Activated CD8-positive, alpha-beta T cell treated with anti-CD3 and anti-CD28 coated beads for 36 hours (primary cell): Measurements from ENCODE around the gene MAP4K2. TPM values are rescaled to one million over a fixed set of nuclear protein-coding genes. Genes with fewer than 3 reads are reported as not detected.

Experiments used
- ATAC-seq: fragments of 200-7000 bp; cut with Tn5 transposase; one replicate; pipeline ENCODE4 v1.10.0; 2021; ENCODE audit warnings: mild to moderate bottlenecking, moderate library complexity
- CTCF ChIA-PET: fragments of 350-600 bp; sonication (Branson Sonifier 250); formaldehyde crosslinking; loops from one replicate; lab custom pipeline; 2021; ENCODE audit warnings: antibody characterized with exemption; lab: Charles Lee
- POLR2A ChIA-PET: fragments of 350-600 bp; sonication (Branson Sonifier 250); formaldehyde crosslinking; loops from one replicate; lab custom pipeline; 2021; ENCODE audit warnings: antibody characterized with exemption; lab: Charles Lee
- DNase-seq: peaks from one replicate; pipeline ENCODE4 v3.0.0-alpha.2; 2020
- H3K27ac Mint-ChIP-seq: one replicate; pipeline ENCODE4 v1.8.0; 2021; ENCODE audit warnings: mild to moderate bottlenecking, mixed read lengths
- H3K27me3 Mint-ChIP-seq: one replicate; pipeline ENCODE4 v1.8.0; 2021; ENCODE audit warnings: mixed read lengths
- H3K36me3 Mint-ChIP-seq: one replicate; pipeline ENCODE4 v1.8.0; 2021; ENCODE audit warnings: low read depth, mixed read lengths
- H3K4me1 Mint-ChIP-seq: one replicate; pipeline ENCODE4 v1.8.0; 2021; ENCODE audit warnings: low read depth, mixed read lengths
- H3K4me3 Mint-ChIP-seq: one replicate; pipeline ENCODE4 v1.8.0; 2021; ENCODE audit warnings: mild to moderate bottlenecking, moderate library complexity, mixed read lengths
- H3K9me3 Mint-ChIP-seq: one replicate; pipeline ENCODE4 v1.8.0; 2021; ENCODE audit warnings: mixed read lengths
- CTCF ChIP-seq: fragments of 200-600 bp; IDR thresholded peaks from one replicate; pipeline ENCODE4 v1.8.0; 2022; ENCODE audit warnings: antibody characterized with exemption, mild to moderate bottlenecking
- intact Hi-C: fragments of 100-400 bp; cut with micrococcal nuclease; formaldehyde crosslinking; loops from one replicate; pipeline ENCODE4 v1.10.0; 2022
- total RNA-seq, 2 experiments: library from RNA; stranded (reverse); gene quantifications; one replicate each; pipeline ENCODE4 v1.2.3, GENCODE V29; 2021

MAP4K2 gene
- total RNA-seq, 2 experiments from 2014 or later = 56.4 to 58.0 TPM

DNA sequence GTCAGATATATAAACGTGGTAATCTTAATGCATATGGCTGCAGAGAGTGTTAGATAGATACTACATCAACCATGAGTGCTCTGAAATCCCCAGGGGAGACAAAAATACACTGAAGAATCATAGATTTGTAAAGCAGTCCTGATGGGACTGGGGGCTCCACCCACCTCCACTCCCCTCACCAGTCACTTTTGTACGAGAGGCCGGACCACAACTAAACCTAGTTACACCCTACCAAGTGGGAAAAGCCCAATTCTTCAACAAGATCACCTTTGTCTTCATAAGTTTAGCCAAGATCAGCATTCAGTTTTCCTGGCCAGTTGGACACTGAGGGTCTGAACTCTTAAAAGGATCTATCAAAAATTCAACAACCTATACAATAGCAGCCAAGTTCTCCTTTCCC lies 26.1 kb downstream of the MAP4K2 start:
- POLR2A ChIA-PET = interaction anchor here (0.7 to 24.1 kb wide), 7 partner anchors 11 to 644 kb away, joined by 3 to 331 read pairs (median 4); partner anchors contain the start of genes EHD1, PYGM and RASGRP2
- peaks cover 57% of the 10 kb centered on the region for H3K36me3 Mint-ChIP-seq
- no peak for TF ChIP-seq CTCF
- H3K9me3 Mint-ChIP-seq = no peaks in the 10 kb centered on the region
- no peak for DNase-seq
- no peaks in the 10 kb centered on the region for H3K27me3 Mint-ChIP-seq
- intact Hi-C loops = no loop called here
- H3K27ac Mint-ChIP-seq = peak overlapping the region; percentile 83
- peak overlapping the region; percentile 95 for H3K4me3 Mint-ChIP-seq
- CTCF ChIA-PET = interaction anchor here (0.7 to 3.9 kb wide), 5 partner anchors 9 to 88 kb away, joined by 3 to 35 read pairs (median 4); no protein-coding TSS in a partner anchor
- ATAC-seq = no peak
- H3K4me1 Mint-ChIP-seq = peaks cover 64% of the 10 kb centered on the region

GRCh38 chr11:64776425-64776824 lies 26.6 kb downstream of the MAP4K2 start:
- TF ChIP-seq CTCF = no peak
- H3K4me1 Mint-ChIP-seq = peaks cover 69% of the 10 kb centered on the region
- ChIA-PET POLR2A (interaction anchor here (0.7 to 24.1 kb wide), 8 partner anchors 10 to 644 kb away, joined by 3 to 331 read pairs (median 4); partner anchors contain the start of genes EHD1, PYGM and RASGRP2), CTCF (interaction anchor here (1.2 to 3.9 kb wide), 4 partner anchors 9 to 33 kb away, joined by 4 to 35 read pairs (median 18); partner anchors contain the start of gene RASGRP2)
- H3K27me3 Mint-ChIP-seq = no peaks in the 10 kb centered on the region
- H3K9me3 Mint-ChIP-seq = no peaks in the 10 kb centered on the region
- peaks cover 61% of the 10 kb centered on the region for H3K36me3 Mint-ChIP-seq
- H3K4me3 Mint-ChIP-seq = peak overlapping the region; percentile 95
- intact Hi-C loops = no loop called here
- no peak for DNase-seq
- no peak for ATAC-seq
- H3K27ac Mint-ChIP-seq = peak overlapping the region; percentile 83

DNA sequence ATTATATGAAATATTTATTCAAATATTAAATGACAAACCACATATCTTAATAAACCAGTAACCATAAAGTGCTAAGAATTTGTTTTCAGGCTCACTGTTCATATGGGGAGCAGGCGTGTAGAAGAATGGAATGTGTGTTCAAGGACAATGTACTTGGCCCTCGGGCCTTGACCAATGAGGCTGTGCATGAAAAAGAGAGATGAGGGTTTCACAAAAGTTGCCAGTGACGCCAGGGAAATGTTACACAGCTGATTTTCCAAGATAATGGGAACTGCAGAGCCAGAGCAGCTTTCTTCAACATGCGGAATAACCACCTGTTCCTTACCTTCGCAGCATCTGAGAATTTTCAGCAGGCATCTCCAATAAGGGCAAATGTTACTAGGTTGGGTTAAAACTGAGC lies 28.9 kb downstream of the MAP4K2 start:
- peaks cover 82% of the 10 kb centered on the region for H3K36me3 Mint-ChIP-seq
- CTCF ChIA-PET = interaction anchor here (1.3 to 3.9 kb wide), 3 partner anchors 10 to 31 kb away, joined by 3 to 35 read pairs (median 19); partner anchors contain the start of gene RASGRP2
- H3K27me3 Mint-ChIP-seq = no peaks in the 10 kb centered on the region
- peak overlapping the region; percentile 83 for H3K27ac Mint-ChIP-seq
- no peak for TF ChIP-seq CTCF
- H3K9me3 Mint-ChIP-seq = no peaks in the 10 kb centered on the region
- DNase-seq (no peak), ATAC-seq (no peak)
- H3K4me3 Mint-ChIP-seq = peak overlapping the region; percentile 95
- intact Hi-C loops = no loop called here
- H3K4me1 Mint-ChIP-seq = peaks cover 73% of the 10 kb centered on the region
- POLR2A ChIA-PET = interaction anchor here (0.7 to 24.1 kb wide), 6 partner anchors 10 to 27 kb away, joined by 3 to 331 read pairs (median 7); partner anchors contain the start of genes PYGM and RASGRP2

GRCh38 chr11:64772303-64773018 lies 30.6 kb downstream of the MAP4K2 start:
- intact Hi-C loops = no loop called here
- Mint-ChIP-seq H3K27ac (peak overlapping the region; percentile 85), H3K4me1 (peaks cover 90% of the 10 kb centered on the region), H3K36me3 (peaks cover 96% of the 10 kb centered on the region), H3K9me3 (no peaks in the 10 kb centered on the region), H3K4me3 (peak overlapping the region; percentile 46), H3K27me3 (no peaks in the 10 kb centered on the region)
- TF ChIP-seq CTCF = no peak
- ATAC-seq (no peak), DNase-seq (no peak)
- ChIA-PET CTCF (interaction anchor here (0.6 to 3.4 kb wide), 5 partner anchors 9 to 84 kb away, joined by 3 to 23 read pairs (median 6); partner anchors contain the start of gene RASGRP2), POLR2A (interaction anchor here (1.0 to 24.1 kb wide), 5 partner anchors 10 to 36 kb away, joined by 3 to 331 read pairs (median 3); partner anchors contain the start of genes PYGM and RASGRP2)
